K562 (cell line): ENCODE data around the gene CYB5R3. TPM values are rescaled to one million over a fixed set of nuclear protein-coding genes. Genes with fewer than 3 reads are reported as not detected.

Source experiments
- ATAC-seq: fragments of 200-7000 bp; cut with Tn5 transposase; 3 replicates; pipeline ENCODE4 v1.9.1; 2020; ENCODE audit warnings: moderate library complexity
- BruUV-seq: library from RNA; stranded (reverse); fragments of 400-500 nt; replicated peaks from 2 replicates; lab custom pipeline; 2021; lab: Mats Ljungman, UMichigan
- CTCF ChIA-PET: fragments of 300-600 bp; formaldehyde crosslinking; extraction: SDS; loops from one replicate; lab custom pipeline; 2021; ENCODE audit warnings: low intra/inter-chr PET ratio; lab: Yijun Ruan, JAX
- POLR2A ChIA-PET: fragments of 300-600, 350-650 bp; sonication (Branson Sonifier 250); formaldehyde crosslinking; extraction: SDS; loops from one replicate; lab custom pipeline; 2021; ENCODE audit warnings: antibody characterized with exemption, inconsistent platforms; lab: Yijun Ruan, JAX
- DNase-seq, 4 experiments: peaks; one replicate each; pipeline versions ENCODE4 v3.0.0 to v3.0.0-alpha.2; 2011 to 2018; ENCODE audit warnings: low spot score in 3 of 4, mixed read lengths in 3 of 4; ENCODE audit errors: extremely low read depth in 1 of 4
- FAIRE-seq: peaks from 2 replicates; lab custom pipeline; 2011; peaks lifted over from hg19 to GRCh38; lab: Jason Lieb, UNC
- H2AFZ ChIP-seq: 2 replicates; pipeline ENCODE4 v1.6.0; 2011; ENCODE audit warnings: low read depth, low read length, control low read depth, inconsistent platforms
- H3K27ac ChIP-seq: fragments of 200-600 bp; 3 replicates; pipeline ENCODE4 v1.8.0; 2011; ENCODE audit warnings: low read depth, mild to moderate bottlenecking, control low read depth, inconsistent platforms, low read length, moderate library complexity, mixed read lengths; ENCODE audit errors: extremely low read depth
- H3K27me3 ChIP-seq, 2 experiments: fragments of 300-600 bp in 1 of 2; 2 replicates in 1 of 2; 3 replicates in 1 of 2; pipeline versions ENCODE4 v1.6.0 to v1.8.0; 2011; ENCODE audit warnings: inconsistent platforms in 2 of 2, low read length in 2 of 2, mild to moderate bottlenecking in 1 of 2, mixed read lengths in 1 of 2, moderate library complexity in 1 of 2; ENCODE audit not compliant: control insufficient read depth in 2 of 2, insufficient read depth in 2 of 2
- H3K36me3 ChIP-seq: fragments of 300-600 bp; 3 replicates; pipeline ENCODE4 v1.8.0; 2011; ENCODE audit warnings: mild to moderate bottlenecking, low read length, inconsistent platforms; ENCODE audit not compliant: control insufficient read depth, insufficient read depth
- H3K4me1 ChIP-seq, 2 experiments: fragments of 200-600 bp in 1 of 2; replicated peaks in 1 of 2; 2 replicates in 1 of 2; 3 replicates in 1 of 2; pipeline versions ENCODE4 v1.5.1 to v1.8.0; 2011; ENCODE audit warnings: inconsistent platforms in 2 of 2, low read length in 2 of 2, mild to moderate bottlenecking in 1 of 2, mixed read lengths in 1 of 2, moderate library complexity in 1 of 2; ENCODE audit not compliant: control insufficient read depth in 2 of 2, insufficient read depth in 2 of 2
- H3K4me2 ChIP-seq: 2 replicates; pipeline ENCODE4 v1.6.1; 2011; ENCODE audit warnings: low read length, control low read depth, inconsistent platforms, mixed read lengths; ENCODE audit not compliant: insufficient read depth
- H3K4me3 ChIP-seq: fragments of 200-600 bp; sonication (generic), shearing (Covaris generic); 2 replicates; pipeline ENCODE4 v1.5.1; 2016; ENCODE audit warnings: control low read depth, inconsistent platforms
- H3K79me2 ChIP-seq: fragments of 200-600 bp; 3 replicates; pipeline ENCODE4 v1.8.0; 2011; ENCODE audit warnings: low read length, inconsistent platforms; ENCODE audit not compliant: control insufficient read depth, insufficient read depth
- H3K9ac ChIP-seq, 2 experiments: 2 replicates each; pipeline versions ENCODE4 v1.6.0 to v1.6.1; 2011; ENCODE audit warnings: low read depth in 2 of 2, low read length in 2 of 2, control low read depth in 1 of 2, inconsistent platforms in 1 of 2, mild to moderate bottlenecking in 1 of 2, mixed read lengths in 1 of 2; ENCODE audit not compliant: insufficient read depth in 1 of 2
- H3K9me1 ChIP-seq: one replicate; pipeline ENCODE4 v1.6.0; 2011; ENCODE audit warnings: inconsistent platforms, mild to moderate bottlenecking, low read length, moderate library complexity; ENCODE audit not compliant: control insufficient read depth, insufficient read depth
- H3K9me3 ChIP-seq: replicated peaks from 2 replicates; pipeline ENCODE4 v1.5.1; 2011; ENCODE audit warnings: low read depth, low read length, inconsistent platforms; ENCODE audit not compliant: control insufficient read depth, insufficient read depth
- H4K20me1 ChIP-seq: replicated peaks from 2 replicates; pipeline ENCODE4 v1.6.1; 2011; ENCODE audit warnings: low read length, inconsistent platforms, mixed read lengths; ENCODE audit not compliant: control insufficient read depth, insufficient read depth
- BRF1 ChIP-seq: IDR thresholded peaks from 3 replicates; pipeline ENCODE4 v1.6.1; 2011; ENCODE audit warnings: borderline replicate concordance, mild to moderate bottlenecking; ENCODE audit not compliant: insufficient read length; ENCODE audit errors: extremely low read depth
- GTF2E2 ChIP-seq: fragments of 200-800 bp; sonication (Bioruptor generic); IDR thresholded peaks from 2 replicates; pipeline ENCODE4 v1.6.1; 2016; ENCODE audit warnings: missing genetic modification characterization, missing compliant biosample characterization
- MTA1 ChIP-seq: fragments of 450-650 bp; IDR thresholded peaks from 2 replicates; pipeline ENCODE4 v1.6.1; 2017; ENCODE audit warnings: borderline replicate concordance
- MYNN ChIP-seq, 2 experiments: sonication (generic); formaldehyde crosslinking in 1 of 2; IDR thresholded peaks; 2 replicates each; pipeline versions ENCODE4 v1.5.0 to v1.6.1; 2016 to 2020; ENCODE audit warnings: antibody characterized with exemption in 1 of 2, missing genetic modification reagents in 1 of 2
- NR2C2 ChIP-seq, 2 experiments: fragments of 200-800 bp in 1 of 2; sonication (Bioruptor generic) in 1 of 2; sonication (generic) in 1 of 2; formaldehyde crosslinking in 1 of 2; IDR thresholded peaks; 2 replicates each; pipeline versions ENCODE4 v1.6.1 to v1.8.0; 2016 to 2022; ENCODE audit warnings: mild to moderate bottlenecking in 1 of 2, missing compliant biosample characterization in 1 of 2, missing genetic modification characterization in 1 of 2, missing genetic modification reagents in 1 of 2
- SRSF1 ChIP-seq: fragments of 200-400 bp; formaldehyde crosslinking; IDR thresholded peaks from 2 replicates; pipeline ENCODE4 v1.6.1; 2017; ENCODE audit warnings: mild to moderate bottlenecking, low read depth, low read length, moderate library complexity
- SRSF3 ChIP-seq: fragments of 200-400 bp; formaldehyde crosslinking; IDR thresholded peaks from 2 replicates; pipeline ENCODE4 v1.6.1; 2016; ENCODE audit warnings: mild to moderate bottlenecking, low read length, moderate library complexity; ENCODE audit not compliant: insufficient read depth
- TOE1 ChIP-seq, 2 experiments: fragments of 450-650 bp in 1 of 2; sonication (generic) in 1 of 2; formaldehyde crosslinking in 1 of 2; IDR thresholded peaks; 2 replicates each; pipeline versions ENCODE4 v1.7.1 to v1.8.0; 2016 to 2022; ENCODE audit warnings: borderline replicate concordance in 2 of 2, mild to moderate bottlenecking in 2 of 2, antibody characterized with exemption in 1 of 2, inconsistent platforms in 1 of 2, low read depth in 1 of 2, missing genetic modification reagents in 1 of 2, moderate library complexity in 1 of 2
- XRCC3 ChIP-seq: fragments of 450-650 bp; IDR thresholded peaks from 2 replicates; pipeline ENCODE4 v1.6.1; 2017; ENCODE audit warnings: mild to moderate bottlenecking, moderate library complexity
- ZNF24 ChIP-seq: fragments of 450-650 bp; IDR thresholded peaks from 2 replicates; pipeline ENCODE4 v1.6.1; 2016
- ZNF274 ChIP-seq: IDR thresholded peaks from 2 replicates; pipeline ENCODE4 v1.6.1; 2011; ENCODE audit warnings: low read depth, mild to moderate bottlenecking, low read length, moderate library complexity, borderline replicate concordance
- ZNF583 ChIP-seq: fragments of 250-450 bp; sonication (Bioruptor Pico); IDR thresholded peaks from 2 replicates; pipeline ENCODE4 v1.4.0; 2020
- WGBS: fragments of 100-300 bp; shearing (Covaris generic); methylation state at CpG from one replicate; pipeline ENCODE4 v1.1.6; 2016; ENCODE audit warnings: low coverage, mixed read lengths; ENCODE audit not compliant: insufficient coverage; ENCODE audit errors: missing lambda C conversion rate; 5-methylcytosine and 5-hydroxymethylcytosine counted together
- in situ Hi-C: fragments of 300-500 bp; cut with MboI; formaldehyde crosslinking; loops from 4 replicates; pipeline ENCODE4 v1.15.0; 2018; ENCODE audit warnings: inconsistent platforms, mixed read lengths
- intact Hi-C: fragments of 100-400 bp; cut with micrococcal nuclease; formaldehyde crosslinking; loops from 2 replicates; pipeline ENCODE4 v1.14.2; 2022
- polyA plus RNA-seq, 8 experiments: library from polyadenylated mRNA; depleted of rRNA in 4 of 8; stranded (reverse) in 5 of 8; unstranded in 3 of 8; fragments of >200 nt; fragmentation: Nextera tagmentation in 2 of 8; fragmentation: Illumina TruSeq in 1 of 8; extraction: Ambion mirVana in 2 of 8; extraction: Trizol in 1 of 8; gene quantifications; 2 replicates each; pipeline versions ENCODE4 v1.2.1 to v1.2.3, GENCODE V29; 2011 to 2014; ENCODE audit warnings: inconsistent platforms in 1 of 8, missing spikeins in 1 of 8
- total RNA-seq, 7 experiments: library from RNA; depleted of rRNA in 6 of 7; stranded (reverse); fragments of >200 nt in 6 of 7; fragmentation: Illumina TruSeq in 2 of 7; extraction: Trizol in 2 of 7; gene quantifications; 2 replicates each; pipeline versions ENCODE4 v1.2.1 to v1.2.3, GENCODE V29; 2011 to 2021; ENCODE audit warnings: low replicate concordance in 1 of 7
- TF ChIP-seq, protein P1 (sequence below), 2 experiments: IDR thresholded peaks; 2 replicates each; pipeline ENCODE4 v1.6.1; 2011; ENCODE audit warnings: borderline replicate concordance in 1 of 2, control low read depth in 1 of 2, low read depth in 1 of 2, low read length in 1 of 2, mild to moderate bottlenecking in 1 of 2, mixed read lengths in 1 of 2, moderate library complexity in 1 of 2; ENCODE audit not compliant: insufficient read depth in 1 of 2, insufficient read length in 1 of 2, poor library complexity in 1 of 2, severe bottlenecking in 1 of 2; ENCODE audit errors: extremely low read depth in 1 of 2
- TF ChIP-seq, protein P2 (sequence below): fragments of 250-450 bp; sonication (Bioruptor Pico); IDR thresholded peaks from 2 replicates; pipeline ENCODE4 v1.5.0; 2021; ENCODE audit warnings: mild to moderate bottlenecking, borderline replicate concordance
- TF ChIP-seq, protein P3 (sequence below): fragments of 250-450 bp; sonication (Bioruptor Pico); IDR thresholded peaks from 2 replicates; pipeline ENCODE4 v1.5.0; 2021

Gene CYB5R3
- total and polyA plus RNA-seq, 9 of the 15 experiments (the other 6 are each of a cell fraction or from before 2014, with no cell fraction given), result 1.4 to 66.8 (median 23.4) TPM

DNA sequence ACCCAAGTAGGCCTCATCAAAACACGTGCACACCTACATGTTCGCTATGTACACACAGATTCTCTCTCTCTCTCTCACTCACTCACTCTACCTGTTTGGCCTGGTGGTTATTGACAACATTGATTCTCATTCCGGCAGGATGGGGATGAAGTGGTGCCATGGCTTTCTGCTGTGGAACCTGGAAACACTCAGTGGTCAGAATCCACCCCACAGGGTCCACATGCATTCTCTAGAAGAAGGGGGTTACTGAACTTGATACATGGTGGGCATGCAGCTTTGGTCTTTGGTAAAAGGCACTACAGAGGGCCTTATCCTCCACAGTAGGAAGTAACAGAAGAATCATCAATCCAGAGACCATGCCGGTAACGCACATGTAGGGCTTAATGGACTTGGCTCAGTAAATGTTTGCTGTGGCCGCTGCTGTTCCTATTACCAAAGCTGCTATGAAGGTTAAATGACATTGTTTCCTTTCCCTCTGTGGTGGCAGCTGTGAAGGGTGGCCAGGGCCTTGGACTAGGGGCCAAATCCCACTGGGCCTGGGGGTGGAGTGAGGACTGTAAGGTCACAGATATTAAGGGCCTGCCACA is 47.2 kb downstream of the CYB5R3 start:
- POLR2A ChIA-PET, result no interaction called here
- FAIRE-seq (no peak), ATAC-seq (no peak), DNase-seq (no peak)
- Histone ChIP-seq H3K4me3 (no peak overlapping the region), H3K9ac (no peak overlapping the region), H3K9me1 (no peaks in the 10 kb centered on the region), H4K20me1 (no peaks in the 10 kb centered on the region), H3K9me3 (no peaks in the 10 kb centered on the region), H3K27me3 (no peaks in the 10 kb centered on the region), H3K79me2 (peaks cover 46% of the 10 kb centered on the region), H3K27ac (no peak overlapping the region), H2AFZ (no peak overlapping the region), H3K36me3 (peaks cover 71% of the 10 kb centered on the region; the same call in 2 of the 3 replicates), H3K4me2 (no peak overlapping the region), H3K4me1 (no peaks in the 10 kb centered on the region)
- in situ Hi-C loops (no loop called here), intact Hi-C loops (no loop called here)
- no peak for TF ChIP-seq ZNF583
- TF ChIP-seq, protein P1, sequence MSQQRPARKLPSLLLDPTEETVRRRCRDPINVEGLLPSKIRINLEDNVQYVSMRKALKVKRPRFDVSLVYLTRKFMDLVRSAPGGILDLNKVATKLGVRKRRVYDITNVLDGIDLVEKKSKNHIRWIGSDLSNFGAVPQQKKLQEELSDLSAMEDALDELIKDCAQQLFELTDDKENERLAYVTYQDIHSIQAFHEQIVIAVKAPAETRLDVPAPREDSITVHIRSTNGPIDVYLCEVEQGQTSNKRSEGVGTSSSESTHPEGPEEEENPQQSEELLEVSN (IDR thresholded peaks at IDR 0.05; ENCODE audit: borderline replicate concordance in 1 of 2, extremely low read depth in 1 of 2, insufficient read depth in 1 of 2, insufficient read length in 1 of 2, low read depth in 1 of 2, low read length in 1 of 2, poor library complexity in 1 of 2, severe bottlenecking in 1 of 2), result no peak
- TF ChIP-seq BRF1, result no peak
- TF ChIP-seq, protein P2, sequence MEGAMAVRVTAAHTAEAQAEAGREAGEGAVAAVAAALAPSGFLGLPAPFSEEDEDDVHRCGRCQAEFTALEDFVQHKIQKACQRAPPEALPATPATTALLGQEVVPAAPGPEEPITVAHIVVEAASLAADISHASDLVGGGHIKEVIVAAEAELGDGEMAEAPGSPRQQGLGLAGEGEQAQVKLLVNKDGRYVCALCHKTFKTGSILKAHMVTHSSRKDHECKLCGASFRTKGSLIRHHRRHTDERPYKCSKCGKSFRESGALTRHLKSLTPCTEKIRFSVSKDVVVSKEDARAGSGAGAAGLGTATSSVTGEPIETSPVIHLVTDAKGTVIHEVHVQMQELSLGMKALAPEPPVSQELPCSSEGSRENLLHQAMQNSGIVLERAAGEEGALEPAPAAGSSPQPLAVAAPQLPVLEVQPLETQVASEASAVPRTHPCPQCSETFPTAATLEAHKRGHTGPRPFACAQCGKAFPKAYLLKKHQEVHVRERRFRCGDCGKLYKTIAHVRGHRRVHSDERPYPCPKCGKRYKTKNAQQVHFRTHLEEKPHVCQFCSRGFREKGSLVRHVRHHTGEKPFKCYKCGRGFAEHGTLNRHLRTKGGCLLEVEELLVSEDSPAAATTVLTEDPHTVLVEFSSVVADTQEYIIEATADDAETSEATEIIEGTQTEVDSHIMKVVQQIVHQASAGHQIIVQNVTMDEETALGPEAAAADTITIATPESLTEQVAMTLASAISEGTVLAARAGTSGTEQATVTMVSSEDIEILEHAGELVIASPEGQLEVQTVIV (CRISPR knock-in tag), result no peak
- TF ChIP-seq TOE1 (IDR thresholded peaks at IDR 0.05; ENCODE audit: borderline replicate concordance), result no peak
- TF ChIP-seq TOE1 (CRISPR knock-in tag; IDR thresholded peaks at IDR 0.05; ENCODE audit: borderline replicate concordance, low read depth), result no peak
- TF ChIP-seq MYNN (IDR thresholded peaks at IDR 0.05), result no peak
- no peak for TF ChIP-seq MYNN (CRISPR knock-in tag; IDR thresholded peaks at IDR 0.05)
- no peak for TF ChIP-seq ZNF274
- TF ChIP-seq, protein P3, sequence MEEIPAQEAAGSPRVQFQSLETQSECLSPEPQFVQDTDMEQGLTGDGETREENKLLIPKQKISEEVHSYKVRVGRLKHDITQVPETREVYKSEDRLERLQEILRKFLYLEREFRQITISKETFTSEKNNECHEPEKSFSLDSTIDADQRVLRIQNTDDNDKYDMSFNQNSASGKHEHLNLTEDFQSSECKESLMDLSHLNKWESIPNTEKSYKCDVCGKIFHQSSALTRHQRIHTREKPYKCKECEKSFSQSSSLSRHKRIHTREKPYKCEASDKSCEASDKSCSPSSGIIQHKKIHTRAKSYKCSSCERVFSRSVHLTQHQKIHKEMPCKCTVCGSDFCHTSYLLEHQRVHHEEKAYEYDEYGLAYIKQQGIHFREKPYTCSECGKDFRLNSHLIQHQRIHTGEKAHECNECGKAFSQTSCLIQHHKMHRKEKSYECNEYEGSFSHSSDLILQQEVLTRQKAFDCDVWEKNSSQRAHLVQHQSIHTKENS, result no peak
- TF ChIP-seq ZNF24, result no peak
- no peak for TF ChIP-seq SRSF1
- no peak for TF ChIP-seq MTA1
- TF ChIP-seq NR2C2 (CRISPR knock-in tag; IDR thresholded peaks at IDR 0.05), result no peak
- TF ChIP-seq NR2C2 (tag; IDR thresholded peaks at IDR 0.05), result no peak
- TF ChIP-seq GTF2E2 (tag), result no peak
- no peak for TF ChIP-seq SRSF3
- TF ChIP-seq XRCC3, result no peak
- BruUV-seq, result no TSS peak
- 93% methylated on average over 3 of the region's 6 CpGs for WGBS
- CTCF ChIA-PET, result no interaction called here
